ENCODE measurements around the gene TBC1D7.

DNA sequence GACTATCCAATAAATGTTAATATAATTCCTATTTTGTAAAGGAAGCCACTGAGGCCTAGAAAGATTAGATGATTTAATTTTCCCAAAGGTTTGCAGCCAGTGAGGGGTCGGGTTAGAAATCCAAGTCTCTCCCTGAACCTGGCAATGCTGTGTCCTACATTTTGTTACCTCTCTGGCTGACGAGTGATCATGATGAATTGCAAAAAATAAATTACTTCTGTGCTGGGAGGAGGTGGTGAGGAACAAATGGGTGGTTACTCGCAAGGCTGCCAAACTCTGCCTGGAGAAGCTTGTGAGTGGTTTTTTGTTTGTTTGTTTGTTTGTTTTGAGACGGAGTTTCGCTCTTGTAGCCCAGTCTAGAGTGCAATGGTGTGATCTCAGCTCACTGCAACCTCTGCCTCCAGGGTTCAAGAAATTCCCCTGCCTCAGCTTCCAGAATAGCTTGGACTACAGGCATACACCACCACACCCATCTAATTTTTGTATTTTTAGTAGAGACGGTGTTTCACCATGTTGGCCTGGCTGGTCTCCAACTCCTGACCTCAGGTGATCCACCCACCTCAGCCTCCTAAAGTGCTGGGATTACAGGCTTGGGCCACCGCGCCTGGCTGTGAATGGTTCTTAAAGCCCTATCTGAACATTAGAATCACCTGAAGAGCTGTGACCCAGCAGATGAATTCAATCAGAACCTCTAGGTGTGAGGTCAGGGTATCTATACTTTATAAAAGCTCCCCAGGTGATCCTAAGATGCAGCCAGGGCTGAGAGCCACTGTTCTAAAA, 20.2 kb upstream of the TBC1D7 start:
- TF ChIP-seq, protein P1, sequence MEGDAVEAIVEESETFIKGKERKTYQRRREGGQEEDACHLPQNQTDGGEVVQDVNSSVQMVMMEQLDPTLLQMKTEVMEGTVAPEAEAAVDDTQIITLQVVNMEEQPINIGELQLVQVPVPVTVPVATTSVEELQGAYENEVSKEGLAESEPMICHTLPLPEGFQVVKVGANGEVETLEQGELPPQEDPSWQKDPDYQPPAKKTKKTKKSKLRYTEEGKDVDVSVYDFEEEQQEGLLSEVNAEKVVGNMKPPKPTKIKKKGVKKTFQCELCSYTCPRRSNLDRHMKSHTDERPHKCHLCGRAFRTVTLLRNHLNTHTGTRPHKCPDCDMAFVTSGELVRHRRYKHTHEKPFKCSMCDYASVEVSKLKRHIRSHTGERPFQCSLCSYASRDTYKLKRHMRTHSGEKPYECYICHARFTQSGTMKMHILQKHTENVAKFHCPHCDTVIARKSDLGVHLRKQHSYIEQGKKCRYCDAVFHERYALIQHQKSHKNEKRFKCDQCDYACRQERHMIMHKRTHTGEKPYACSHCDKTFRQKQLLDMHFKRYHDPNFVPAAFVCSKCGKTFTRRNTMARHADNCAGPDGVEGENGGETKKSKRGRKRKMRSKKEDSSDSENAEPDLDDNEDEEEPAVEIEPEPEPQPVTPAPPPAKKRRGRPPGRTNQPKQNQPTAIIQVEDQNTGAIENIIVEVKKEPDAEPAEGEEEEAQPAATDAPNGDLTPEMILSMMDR (conservative IDR thresholded peaks at IDR 0.05; ENCODE audit: low read depth, low read length) = no peak
- no peak for TF ChIP-seq EZH2 (IDR thresholded peaks at IDR 0.05; ENCODE audit: borderline replicate concordance, low read depth, low read length, poor library complexity, severe bottlenecking)

Data from A673 (cell line).